ENCODE data around the gene PALM.

DNA sequence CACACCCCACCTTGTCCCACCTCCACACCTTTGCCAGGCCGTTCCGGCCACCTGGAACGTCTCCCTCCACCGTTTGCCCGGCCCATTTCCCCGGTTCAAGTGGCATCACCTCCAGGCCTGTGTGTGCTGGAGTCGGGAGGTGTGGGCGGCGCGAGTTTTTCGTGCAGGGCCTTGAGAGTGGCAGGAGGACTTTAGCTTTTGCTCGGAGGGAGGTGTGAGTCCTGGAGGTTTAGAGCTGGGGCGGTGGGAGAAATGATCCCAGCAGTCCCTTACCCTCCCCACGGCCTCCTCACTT, 4.3 kb upstream of the PALM start:
- TF ChIP-seq, protein P1, sequence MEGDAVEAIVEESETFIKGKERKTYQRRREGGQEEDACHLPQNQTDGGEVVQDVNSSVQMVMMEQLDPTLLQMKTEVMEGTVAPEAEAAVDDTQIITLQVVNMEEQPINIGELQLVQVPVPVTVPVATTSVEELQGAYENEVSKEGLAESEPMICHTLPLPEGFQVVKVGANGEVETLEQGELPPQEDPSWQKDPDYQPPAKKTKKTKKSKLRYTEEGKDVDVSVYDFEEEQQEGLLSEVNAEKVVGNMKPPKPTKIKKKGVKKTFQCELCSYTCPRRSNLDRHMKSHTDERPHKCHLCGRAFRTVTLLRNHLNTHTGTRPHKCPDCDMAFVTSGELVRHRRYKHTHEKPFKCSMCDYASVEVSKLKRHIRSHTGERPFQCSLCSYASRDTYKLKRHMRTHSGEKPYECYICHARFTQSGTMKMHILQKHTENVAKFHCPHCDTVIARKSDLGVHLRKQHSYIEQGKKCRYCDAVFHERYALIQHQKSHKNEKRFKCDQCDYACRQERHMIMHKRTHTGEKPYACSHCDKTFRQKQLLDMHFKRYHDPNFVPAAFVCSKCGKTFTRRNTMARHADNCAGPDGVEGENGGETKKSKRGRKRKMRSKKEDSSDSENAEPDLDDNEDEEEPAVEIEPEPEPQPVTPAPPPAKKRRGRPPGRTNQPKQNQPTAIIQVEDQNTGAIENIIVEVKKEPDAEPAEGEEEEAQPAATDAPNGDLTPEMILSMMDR (conservative IDR thresholded peaks at IDR 0.05 in 1 of 2, IDR thresholded peaks at IDR 0.05 in 1 of 2; ENCODE audit: extremely low read depth in 1 of 2, insufficient read depth in 1 of 2, low read depth in 1 of 2, low read length in 2 of 2), result no peak
- no peak for TF ChIP-seq EZH2 (IDR thresholded peaks at IDR 0.05; ENCODE audit: borderline replicate concordance, low read length)
